Endothelial cell of umbilical vein (primary cell): Measurements from ENCODE around the gene SGTA. TPM values are rescaled to one million over a fixed set of nuclear protein-coding genes. Genes with fewer than 3 reads are reported as not detected.

Experiments used
- BruUV-seq: library from RNA; stranded (reverse); fragments of 400-500 nt; replicated peaks from 2 replicates; lab custom pipeline; 2021; lab: Mats Ljungman, UMichigan
- CTCF ChIA-PET: fragments of 300-600, 350-600 bp; sonication (Branson Sonifier 250); formaldehyde crosslinking; loops from one replicate; lab custom pipeline; 2021; ENCODE audit warnings: antibody characterized with exemption, inconsistent platforms; lab: Charles Lee
- POLR2A ChIA-PET: fragments of 300-600, 350-600 bp; sonication (Branson Sonifier 250); formaldehyde crosslinking; loops from one replicate; lab custom pipeline; 2021; ENCODE audit warnings: antibody characterized with exemption, inconsistent platforms; lab: Charles Lee
- DNase-seq: peaks from one replicate; pipeline ENCODE4 v3.0.0-alpha.2; 2011; ENCODE audit warnings: low read depth, low spot score
- FAIRE-seq: peaks from 2 replicates; lab custom pipeline; 2011; peaks lifted over from hg19 to GRCh38; lab: Jason Lieb, UNC
- H2AFZ ChIP-seq: 2 replicates; pipeline ENCODE4 v1.6.0; 2012; ENCODE audit warnings: low read depth, low read length, control low read depth, inconsistent platforms
- H3K27ac ChIP-seq: 2 replicates; pipeline ENCODE4 v1.5.1; 2011; ENCODE audit warnings: low read depth, mild to moderate bottlenecking, control low read depth, low read length, moderate library complexity; ENCODE audit not compliant: insufficient read depth
- H3K27me3 ChIP-seq, 2 experiments: 2 replicates each; pipeline versions ENCODE4 v1.6.0 to v1.6.1; 2011; ENCODE audit warnings: low read length in 2 of 2, mixed read lengths in 1 of 2; ENCODE audit not compliant: control insufficient read depth in 2 of 2, insufficient read depth in 2 of 2
- H3K36me3 ChIP-seq, 2 experiments: 2 replicates in 1 of 2; 3 replicates in 1 of 2; pipeline ENCODE4 v1.5.1; 2011; ENCODE audit warnings: low read length in 2 of 2, mild to moderate bottlenecking in 1 of 2, moderate library complexity in 1 of 2; ENCODE audit not compliant: control insufficient read depth in 2 of 2, insufficient read depth in 2 of 2; ENCODE audit errors: extremely low read depth in 1 of 2
- H3K4me1 ChIP-seq: 3 replicates; pipeline ENCODE4 v1.5.1; 2011; ENCODE audit warnings: mild to moderate bottlenecking, low read length; ENCODE audit not compliant: control insufficient read depth, insufficient read depth; ENCODE audit errors: extremely low read depth
- H3K4me2 ChIP-seq: 2 replicates; pipeline ENCODE4 v1.6.1; 2011; ENCODE audit warnings: low read length, control low read depth, mixed read lengths; ENCODE audit not compliant: insufficient read depth
- H3K4me3 ChIP-seq, 3 experiments: fragments of 200-600 bp in 1 of 3; sonication (generic), shearing (Covaris generic) in 1 of 3; replicated peaks in 1 of 3; 2 replicates each; pipeline ENCODE4 v1.5.1; 2011 to 2016; ENCODE audit warnings: control low read depth in 3 of 3, low read length in 3 of 3, mild to moderate bottlenecking in 2 of 3, inconsistent platforms in 1 of 3, low read depth in 1 of 3, moderate library complexity in 1 of 3; ENCODE audit not compliant: insufficient read depth in 1 of 3
- H3K79me2 ChIP-seq: 2 replicates; pipeline ENCODE4 v1.6.0; 2012; ENCODE audit warnings: low read length, inconsistent platforms; ENCODE audit not compliant: control insufficient read depth, insufficient read depth
- H3K9ac ChIP-seq: replicated peaks from 2 replicates; pipeline ENCODE3; 2011; ENCODE audit warnings: low read length, control low read depth; ENCODE audit not compliant: insufficient read depth; ENCODE audit errors: extremely low read depth
- H3K9me1 ChIP-seq: replicated peaks from 3 replicates; pipeline ENCODE4 v1.6.0; 2011; ENCODE audit warnings: mild to moderate bottlenecking, low read length; ENCODE audit not compliant: control insufficient read depth, insufficient read depth; ENCODE audit errors: extremely low read depth
- H3K9me3 ChIP-seq: replicated peaks from 2 replicates; pipeline ENCODE4 v1.5.1; 2012; ENCODE audit warnings: low read length, inconsistent platforms; ENCODE audit not compliant: control insufficient read depth, insufficient read depth
- H4K20me1 ChIP-seq: replicated peaks from 2 replicates; pipeline ENCODE3; 2011; ENCODE audit warnings: mild to moderate bottlenecking, low read length; ENCODE audit not compliant: control insufficient read depth, insufficient read depth; ENCODE audit errors: extremely low read depth
- CTCF ChIP-seq, 2 donors: IDR thresholded peaks; 1 replicate in 1 of 2; 2 replicates in 1 of 2; pipeline ENCODE4 v1.5.1; 2011; ENCODE audit warnings: low read length in 2 of 2, mild to moderate bottlenecking in 2 of 2, moderate library complexity in 2 of 2, control low read depth in 1 of 2, inconsistent platforms in 1 of 2, low read depth in 1 of 2; ENCODE audit not compliant: insufficient read depth in 1 of 2; ENCODE audit errors: extremely low read depth in 1 of 2
- FOS ChIP-seq: IDR thresholded peaks from 2 replicates; pipeline ENCODE4 v1.6.1; 2011; ENCODE audit warnings: mild to moderate bottlenecking, low read length, moderate library complexity, borderline replicate concordance; ENCODE audit not compliant: insufficient read depth
- JUN ChIP-seq: IDR thresholded peaks from 2 replicates; pipeline ENCODE4 v1.6.1; 2011; ENCODE audit warnings: borderline replicate concordance, low read depth; ENCODE audit not compliant: insufficient read length, insufficient read depth
- MAX ChIP-seq: IDR thresholded peaks from 2 replicates; pipeline ENCODE4 v1.6.1; 2011; ENCODE audit not compliant: insufficient read depth, insufficient read length
- POLR2AphosphoS5 ChIP-seq: IDR thresholded peaks from 2 replicates; pipeline ENCODE4 v1.6.1; 2012; ENCODE audit warnings: low read depth, mild to moderate bottlenecking, control low read depth, low read length, moderate library complexity; ENCODE audit not compliant: insufficient read depth
- dilution Hi-C: fragments of 300-500 bp; cut with MboI; formaldehyde crosslinking; loops from one replicate; pipeline ENCODE4 v1.15.0; 2019; ENCODE audit warnings: low sequenced_read_pairs; ENCODE audit not compliant: extremely low pct_ligation_motif_present
- intact Hi-C: fragments of 100-400 bp; cut with micrococcal nuclease; formaldehyde crosslinking; loops from one replicate; pipeline ENCODE4 v1.10.0; 2022
- polyA plus RNA-seq, 4 experiments: library from polyadenylated mRNA; depleted of rRNA in 3 of 4; stranded (reverse) in 3 of 4; unstranded in 1 of 4; fragments of >200 nt; gene quantifications; 2 replicates each; pipeline versions ENCODE4 v1.2.1 to v1.2.3, GENCODE V29; 2011 to 2012; ENCODE audit warnings: missing spikeins in 1 of 4
- total RNA-seq: library from RNA; stranded (reverse); gene quantifications from 2 replicates; pipeline ENCODE4 v1.2.3, GENCODE V29; 2021

SGTA gene
- total and polyA plus RNA-seq, 2 donors (not counting 3 experiments of a cell fraction or from before 2014, with no cell fraction given): 76.5 to 119 TPM

DNA sequence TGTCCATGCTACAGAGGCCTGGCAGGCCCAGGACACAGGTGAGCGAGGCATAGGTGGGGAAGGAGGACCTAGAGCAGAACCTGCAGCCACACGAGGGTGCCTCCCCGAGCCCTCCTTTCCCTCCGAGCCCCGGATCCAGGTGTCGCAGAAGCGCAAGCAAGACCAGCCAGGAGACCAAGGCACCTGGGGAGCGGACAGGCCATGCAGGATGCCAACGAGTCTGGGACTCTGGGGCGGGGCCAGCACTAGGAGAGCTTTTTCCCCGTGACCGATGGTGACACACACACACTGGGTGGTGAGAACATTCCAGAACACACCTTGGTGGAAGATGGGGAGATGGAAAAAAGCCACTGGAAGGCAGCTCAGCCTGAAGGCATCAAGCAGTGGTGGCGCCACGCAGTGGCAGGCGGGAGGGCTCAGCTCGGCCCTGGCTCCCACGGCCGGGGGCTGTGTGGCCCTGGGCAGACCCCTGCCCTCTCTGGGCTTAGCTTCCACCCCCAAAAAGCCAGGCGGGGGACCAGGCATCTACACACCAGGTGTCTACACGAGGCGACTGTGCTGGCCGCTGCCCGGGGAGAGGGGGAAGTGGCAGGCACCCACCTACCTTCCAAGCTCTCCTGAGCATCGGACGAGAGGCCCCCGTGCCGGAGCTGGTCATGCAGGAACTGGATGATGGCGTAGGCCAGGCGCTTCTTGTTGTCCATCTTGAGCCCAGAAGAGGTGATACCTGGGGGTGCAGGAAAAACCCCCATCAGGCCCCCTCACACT is 14.5 kb downstream of the SGTA start:
- BruUV-seq: no TSS peak
- FAIRE-seq (no peak), DNase-seq (no peak)
- Histone ChIP-seq H3K4me1 (no peaks in the 10 kb centered on the region), H3K36me3 (peaks cover 0 to 30% of the 10 kb centered on the region in 2 experiments), H4K20me1 (no peaks in the 10 kb centered on the region), H3K4me3 (no peak overlapping the region), H2AFZ (no peak overlapping the region), H3K9me1 (no peaks in the 10 kb centered on the region), H3K27me3 (no peaks in the 10 kb centered on the region), H3K79me2 (peaks cover 33% of the 10 kb centered on the region), H3K4me2 (no peak overlapping the region), H3K9me3 (no peaks in the 10 kb centered on the region), H3K27ac (no peak overlapping the region), H3K9ac (no peak overlapping the region)
- CTCF ChIA-PET: no interaction called here
- POLR2A ChIA-PET: no interaction called here
- TF ChIP-seq JUN (no peak), FOS (no peak), CTCF (IDR thresholded peaks at IDR 0.05; ENCODE audit: extremely low read depth in 1 of 2, insufficient read depth in 1 of 2, low read depth in 1 of 2, low read length in 2 of 2) (no peak), MAX (no peak), POLR2AphosphoS5 (no peak)
- intact Hi-C loops: no loop called here
- dilution Hi-C loops: no loop called here
